Esophagus squamous epithelium (tissue), 4 donors: ENCODE results near the gene GEMIN8.

Source experiments
- CTCF ChIP-seq, 6 experiments: fragments of 450-650 bp in 4 of 6; fragments of 200-600 bp in 2 of 6; sonication (generic) in 2 of 6; IDR thresholded peaks; one replicate each; pipeline ENCODE4 v1.5.1; 2016 to 2019; ENCODE audit warnings: antibody characterized with exemption in 6 of 6, mild to moderate bottlenecking in 4 of 6, moderate library complexity in 4 of 6
- POLR2A ChIP-seq, 4 donors: fragments of 450-650 bp; IDR thresholded peaks; one replicate each; pipeline ENCODE4 v1.6.1; 2017; ENCODE audit warnings: antibody characterized with exemption in 4 of 4, mild to moderate bottlenecking in 4 of 4, moderate library complexity in 3 of 4

- TF ChIP-seq CTCF (IDR thresholded peaks at IDR 0.05) (no peak), POLR2A (IDR thresholded peaks at IDR 0.05) (no peak)
Observed at GRCh38 chrX:13966793-13967125, 62.9 kb downstream of the GEMIN8 start.
